ENCODE data around the gene SCAF4.

Gene SCAF4

DNA sequence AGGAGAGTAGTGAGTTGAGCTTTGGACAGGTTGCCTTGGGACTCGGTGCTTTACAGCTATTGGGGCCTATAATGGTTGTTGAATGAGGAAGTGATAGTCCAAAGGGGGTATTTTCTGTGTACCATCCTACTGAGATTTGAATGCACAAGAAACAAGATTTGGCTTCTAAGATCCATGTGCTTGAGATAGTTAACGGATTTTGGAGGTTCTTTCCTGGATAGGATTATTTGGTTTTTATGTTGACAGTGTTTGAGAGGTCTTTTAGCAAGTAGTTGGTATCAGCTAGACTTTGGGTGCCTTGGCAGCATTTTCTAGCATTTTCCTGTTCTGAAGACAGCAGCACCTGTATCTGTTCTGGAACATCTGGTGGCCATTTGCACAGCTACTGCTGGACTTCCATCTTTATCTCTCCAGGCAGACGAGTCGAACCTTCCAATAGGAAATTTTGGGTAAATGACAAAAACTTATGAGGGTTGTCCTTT is 3.6 kb upstream of the SCAF4 start:
- DNase-seq, result no peak

DNA sequence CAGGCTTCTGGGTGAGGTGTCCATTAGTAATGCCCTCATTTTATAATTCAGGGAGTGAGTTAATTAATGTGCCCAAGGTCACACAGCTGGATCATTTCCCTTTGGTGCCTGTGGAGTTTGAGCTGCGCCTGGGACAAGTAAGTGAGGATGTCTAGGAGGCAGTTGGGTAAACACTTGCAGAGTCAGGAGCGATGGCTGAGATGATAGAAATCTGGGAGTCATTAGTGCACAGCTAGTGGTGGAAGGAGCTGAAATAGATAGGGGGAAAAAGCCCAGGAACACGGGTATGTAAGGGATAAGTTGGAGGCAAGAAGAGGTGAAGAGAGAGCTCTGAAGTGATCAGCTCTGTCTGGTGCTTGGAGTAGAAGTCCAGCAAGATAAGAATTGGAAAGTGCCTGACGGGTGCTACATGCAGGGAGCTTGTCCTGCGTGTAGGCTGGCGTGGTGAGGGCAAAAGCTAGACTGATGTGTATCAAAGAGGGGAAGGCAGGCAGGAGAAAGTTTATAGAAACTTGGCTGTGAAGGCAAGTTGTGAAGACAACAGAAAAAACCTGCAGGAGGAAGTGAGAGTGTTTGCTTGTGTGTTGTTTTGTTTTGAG is 1.7 kb upstream of the SCAF4 start:
- no peak for DNase-seq

DNA sequence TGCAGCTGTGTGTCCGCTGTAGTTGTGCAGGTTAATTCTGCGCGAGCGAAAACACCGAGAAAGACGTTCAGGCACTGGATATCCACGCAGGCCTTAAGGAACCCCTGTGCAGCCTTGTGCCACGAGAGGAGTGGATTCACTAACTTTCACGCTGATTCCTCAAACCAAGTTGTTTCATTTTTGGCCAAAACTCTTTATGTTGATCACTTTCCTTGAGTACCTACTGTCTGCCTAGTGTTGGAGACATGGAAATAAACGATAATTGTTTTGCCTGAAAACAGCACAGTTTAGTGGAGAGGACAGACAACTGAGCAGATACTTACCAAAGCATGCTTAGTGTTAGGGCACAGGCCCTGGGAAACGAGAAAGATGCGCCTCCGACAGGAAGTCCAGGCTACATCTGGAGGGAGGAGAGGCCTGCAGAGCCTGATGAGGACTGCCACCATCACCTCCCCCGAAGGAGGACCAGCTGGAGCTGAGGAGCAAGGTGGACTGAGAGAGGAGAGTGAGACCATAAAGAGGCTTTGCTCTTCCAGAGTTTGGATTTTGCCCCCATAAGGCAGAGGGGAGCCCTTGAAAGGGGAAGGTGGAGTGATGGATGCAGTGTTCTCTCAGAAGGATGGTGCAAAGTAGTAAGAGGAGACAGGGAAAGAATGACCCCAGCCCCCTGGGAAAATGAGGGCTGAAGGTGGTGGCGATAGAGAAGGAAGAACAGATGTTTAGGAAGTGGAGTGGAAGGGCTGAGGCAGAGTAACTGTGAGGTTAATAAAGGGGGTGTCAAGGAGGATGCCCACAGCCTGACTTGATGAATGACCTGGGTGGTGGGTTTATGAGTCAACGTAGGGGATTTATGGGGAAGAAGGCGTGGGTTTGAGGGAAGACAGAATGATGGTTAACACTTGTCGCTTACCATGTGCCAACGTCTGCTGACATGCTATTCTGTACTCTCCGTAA is 956 bp upstream of the SCAF4 start:
- DNase-seq, result peak; percentile 7

DNA sequence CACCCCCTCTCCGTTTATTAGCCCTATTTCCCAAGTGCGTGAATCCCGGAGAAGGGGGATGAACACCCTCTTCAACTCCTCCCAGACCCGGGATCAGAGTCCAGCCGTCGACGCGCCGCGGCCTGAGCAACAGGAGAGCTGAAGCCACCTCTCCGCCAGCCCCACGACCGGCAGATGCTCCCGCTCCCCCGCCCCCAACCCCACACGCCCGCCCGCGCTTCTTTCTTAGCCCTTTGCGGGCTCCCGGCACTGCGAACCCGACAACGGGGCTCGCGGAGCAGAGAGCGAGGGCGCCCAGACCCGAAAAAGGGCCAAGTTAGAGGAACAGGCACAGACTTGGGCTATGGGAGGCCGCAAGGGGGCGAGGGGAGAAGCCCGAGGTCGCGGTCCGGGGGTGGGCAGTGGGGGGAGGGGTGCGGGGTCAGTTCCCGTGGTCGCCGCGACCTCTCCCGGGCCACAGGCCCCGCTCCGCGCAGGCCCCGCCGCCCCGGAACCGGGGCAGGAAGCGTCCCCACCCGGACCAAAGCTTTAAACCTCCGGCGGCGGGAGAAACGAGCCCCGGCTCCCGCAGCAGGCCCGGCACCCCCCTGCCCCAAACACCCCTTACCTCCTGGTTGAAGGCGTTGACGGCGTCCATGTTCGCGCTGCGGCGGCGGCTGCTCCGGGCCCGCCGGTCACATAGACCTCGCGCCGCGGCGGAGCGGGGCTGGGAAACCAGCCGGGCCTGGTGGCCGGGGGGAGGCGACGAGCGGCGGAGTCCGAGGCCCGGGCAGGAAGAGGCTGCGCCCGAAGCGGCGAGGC is 662 bp downstream of the SCAF4 start:
- peak; percentile 58 for DNase-seq

DNA sequence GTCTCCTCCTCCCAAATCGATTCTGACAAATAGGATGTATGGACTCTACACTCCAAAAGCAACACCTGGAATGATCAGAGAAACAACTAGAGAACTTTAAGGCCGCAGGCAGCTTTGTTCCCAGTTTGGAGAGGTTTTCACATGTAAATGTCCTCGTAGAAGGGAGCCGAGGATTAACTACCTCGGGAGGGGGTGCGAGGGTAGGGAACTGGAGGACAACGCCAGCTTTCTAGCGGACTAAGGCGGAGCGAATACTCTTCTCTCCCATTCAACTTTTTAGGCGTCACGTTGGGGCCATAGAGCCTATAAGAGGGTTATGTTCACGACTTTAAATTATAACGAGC is 1.2 kb downstream of the SCAF4 start:
- peak; percentile 6 for DNase-seq

DNA sequence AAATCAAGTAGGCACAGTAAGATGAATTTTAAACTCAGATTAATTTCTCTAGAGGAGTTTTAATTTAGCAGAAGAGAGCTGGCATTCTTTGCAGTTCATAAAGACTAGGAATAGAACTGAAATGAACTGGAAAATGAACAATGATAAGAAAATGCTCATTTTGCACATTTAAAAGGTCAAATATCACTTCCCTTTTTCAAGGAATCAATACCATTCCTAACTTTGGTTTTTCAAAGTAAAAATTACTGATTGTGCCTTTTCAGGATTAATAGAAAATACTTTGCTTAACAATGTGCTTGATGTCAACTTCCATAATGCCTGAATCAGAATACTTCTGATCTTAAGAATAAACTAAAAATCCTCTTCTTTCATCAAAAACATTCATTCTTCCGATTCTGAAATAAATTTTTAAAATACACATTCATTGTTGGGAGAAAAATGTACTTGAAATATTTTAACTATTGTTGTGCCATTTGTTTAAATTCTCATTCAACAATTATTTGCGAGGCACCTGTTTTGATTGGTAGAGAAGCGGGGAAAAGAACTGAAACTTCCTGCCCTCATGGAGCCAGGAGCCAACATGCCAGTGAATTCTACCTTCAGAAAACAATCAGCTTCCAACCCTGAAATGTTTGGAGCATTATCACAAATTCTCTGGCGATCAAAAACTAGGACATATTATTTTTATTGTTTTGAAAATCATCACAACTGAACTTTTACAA is 2.1 kb downstream of the SCAF4 start:
- DNase-seq, result no peak

DNA sequence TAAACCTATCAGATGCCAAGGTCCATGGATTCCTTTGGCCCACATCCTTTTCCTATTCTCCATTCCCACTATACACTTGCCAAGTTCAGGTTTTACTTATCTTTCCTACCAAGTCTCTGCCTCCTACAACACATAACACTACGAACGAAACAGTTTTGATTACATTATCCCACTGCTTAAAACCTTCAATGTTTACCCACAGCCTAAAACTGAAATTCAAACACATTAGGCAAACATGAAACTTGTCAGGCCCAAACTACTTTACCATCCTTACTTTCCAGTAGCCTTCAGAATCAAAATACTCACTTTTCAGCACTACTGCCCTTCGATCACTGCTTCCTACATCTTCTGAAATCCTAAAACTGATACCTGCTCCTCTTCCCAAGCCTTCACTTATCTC is 3.0 kb downstream of the SCAF4 start:
- DNase-seq, result no peak

DNA sequence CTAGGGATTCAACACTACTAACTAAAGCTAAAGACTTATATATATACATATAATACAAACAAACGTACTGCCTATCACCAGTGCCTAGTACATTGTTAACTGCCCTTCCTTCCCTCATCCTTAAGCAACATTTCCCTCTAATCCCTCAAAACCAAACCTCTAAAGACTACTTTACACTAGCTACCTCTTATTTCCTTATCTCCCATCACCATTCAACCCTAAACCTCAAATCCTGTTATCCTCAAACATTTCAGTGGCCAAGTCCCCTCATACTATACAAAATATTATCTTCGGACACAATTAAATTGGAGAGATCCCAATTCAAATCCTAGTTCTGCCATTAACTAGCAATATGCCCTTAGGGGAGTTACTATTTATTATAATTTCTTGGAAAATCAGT is 3.7 kb downstream of the SCAF4 start:
- DNase-seq, result no peak

DNA sequence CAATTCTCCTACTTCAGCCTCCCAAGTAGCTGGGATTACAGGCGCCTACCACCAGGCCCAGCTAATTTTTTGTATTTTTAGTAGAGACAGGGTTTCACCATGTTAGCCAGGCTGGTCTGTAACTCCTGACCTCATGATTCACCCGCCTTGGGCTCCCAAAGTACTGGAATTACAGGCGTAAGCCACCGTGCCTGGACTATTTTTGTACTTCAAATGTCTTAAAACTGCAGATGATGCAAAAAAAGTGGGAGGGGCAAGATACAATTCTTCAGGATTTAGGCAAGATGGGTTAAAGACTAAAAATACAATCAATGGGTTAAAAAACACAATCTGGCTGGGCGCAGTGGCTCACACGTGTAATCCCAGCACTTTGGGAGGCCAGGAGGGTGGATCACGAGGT is 4.7 kb downstream of the SCAF4 start:
- no peak for DNase-seq

DNA sequence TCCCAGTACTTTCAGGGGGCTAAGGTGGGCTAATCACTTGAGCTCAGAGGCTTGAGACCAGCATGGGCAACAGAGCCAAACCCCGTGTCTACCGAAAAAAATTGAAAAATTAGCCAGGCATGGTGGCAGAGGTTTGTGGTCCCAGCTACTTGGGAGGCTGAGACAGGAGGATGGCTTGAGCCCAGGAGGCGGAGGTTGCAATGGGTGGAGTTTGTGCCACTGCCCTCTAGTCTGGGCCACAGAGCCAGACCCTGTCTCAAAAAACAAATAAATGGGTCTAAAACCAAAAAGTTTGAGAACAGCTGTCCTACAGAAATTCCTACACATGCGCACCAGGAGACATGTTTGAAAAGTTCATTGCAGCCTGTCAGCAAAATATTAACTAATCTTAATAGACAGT is 5.5 kb downstream of the SCAF4 start:
- DNase-seq, result no peak

DNA sequence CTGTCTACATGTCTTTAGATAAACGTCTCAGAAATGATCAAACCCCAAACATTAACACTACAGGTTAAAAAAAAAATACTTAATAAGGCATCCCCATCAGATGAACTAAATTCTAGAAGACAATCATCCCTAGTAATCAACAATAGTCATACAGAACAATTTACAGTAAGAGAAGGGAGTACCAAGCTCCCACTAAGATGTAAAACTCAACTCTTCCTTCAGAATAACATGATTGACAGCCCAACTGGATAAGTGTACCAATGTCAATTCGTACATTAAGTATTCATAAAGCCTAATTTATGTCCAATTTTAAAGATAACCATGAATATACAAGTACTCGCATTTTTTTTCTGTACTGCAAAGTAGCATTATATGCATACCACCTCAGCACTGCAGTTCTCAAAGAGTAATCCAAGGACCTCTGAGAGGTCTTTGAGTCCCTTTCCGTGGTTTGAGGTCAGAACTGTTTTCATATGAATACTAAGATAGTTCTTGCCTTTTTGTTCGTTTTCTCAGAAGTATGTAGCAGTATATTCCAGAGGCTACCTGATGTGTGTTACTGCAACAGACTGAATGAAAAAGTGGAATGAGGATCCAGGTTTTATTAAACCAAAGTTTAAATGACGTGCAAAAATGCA is 6.6 kb downstream of the SCAF4 start:
- no peak for DNase-seq

DNA sequence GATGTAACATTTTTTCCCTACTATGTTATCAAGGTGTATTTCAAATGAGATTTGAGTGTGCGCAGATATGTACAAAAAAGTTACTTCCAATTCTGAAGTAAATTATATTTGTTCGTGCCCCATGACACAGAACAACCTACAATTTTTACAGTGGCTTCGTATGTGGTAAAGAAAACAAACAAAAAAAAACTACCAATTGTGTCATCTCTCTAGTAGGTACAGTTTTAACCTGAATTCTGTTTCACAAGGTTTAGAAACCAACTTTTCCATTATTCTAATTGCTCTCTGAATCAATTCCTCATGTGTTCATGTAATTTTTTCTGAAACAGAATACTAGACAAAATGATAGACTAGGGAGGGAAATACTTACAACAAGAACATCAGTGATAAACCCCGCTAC is 7.4 kb downstream of the SCAF4 start:
- DNase-seq, result no peak

DNA sequence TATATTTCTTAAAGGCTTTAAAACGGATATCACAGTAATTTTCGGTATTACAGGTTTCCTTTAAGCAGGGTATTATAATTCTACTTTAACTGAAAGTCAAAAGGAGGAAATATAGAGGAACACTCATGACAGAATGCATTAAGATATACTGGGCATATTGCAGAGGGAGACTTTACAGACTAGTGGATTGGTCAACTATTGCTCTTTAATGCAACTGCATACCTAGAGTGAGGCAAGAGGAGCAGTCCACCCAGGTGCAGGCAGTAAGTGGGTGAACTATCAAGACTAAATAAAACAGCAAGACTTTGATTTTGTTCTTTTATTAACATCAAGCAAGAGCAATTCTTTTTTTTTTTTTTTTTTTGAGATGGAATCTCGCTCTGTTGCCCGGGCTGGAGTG is 10.5 kb downstream of the SCAF4 start:
- DNase-seq, result no peak

DNA sequence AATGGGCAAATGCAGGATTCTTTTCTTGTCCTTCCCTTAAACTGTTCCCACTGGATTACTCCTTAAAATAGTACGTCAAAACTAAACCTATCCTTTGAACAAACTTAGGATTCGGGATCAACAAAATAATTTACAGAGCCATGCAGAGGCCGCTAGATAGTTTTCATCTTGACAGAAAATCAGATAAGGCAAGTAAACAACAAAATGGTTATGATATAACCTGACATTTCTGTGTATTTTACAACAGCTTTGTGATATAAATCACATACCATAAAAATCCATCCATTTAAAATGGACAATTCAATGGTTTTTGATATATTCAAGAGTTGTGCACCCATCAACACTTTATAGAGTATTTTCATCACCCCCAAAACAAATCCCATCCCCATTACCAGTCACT is 11.2 kb downstream of the SCAF4 start:
- DNase-seq, result no peak

DNA sequence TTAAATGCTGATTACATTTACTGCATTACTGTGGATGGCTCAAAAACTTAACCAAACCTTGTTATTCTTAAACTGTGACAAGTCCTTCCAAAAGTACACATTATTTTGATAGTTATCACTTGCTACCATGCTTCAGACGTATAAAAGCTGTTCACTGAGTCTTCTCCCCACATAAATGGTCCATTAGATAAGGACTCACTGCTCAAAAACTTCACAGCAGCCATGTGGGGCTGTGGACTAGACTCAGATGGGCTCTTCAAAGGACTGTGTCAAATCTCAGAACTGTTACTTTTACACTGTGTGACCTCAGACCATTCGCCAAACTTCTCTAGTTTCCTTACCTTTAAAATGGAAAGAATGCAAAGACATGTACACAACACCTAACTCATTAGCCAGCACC is 11.6 kb downstream of the SCAF4 start:
- no peak for DNase-seq

DNA sequence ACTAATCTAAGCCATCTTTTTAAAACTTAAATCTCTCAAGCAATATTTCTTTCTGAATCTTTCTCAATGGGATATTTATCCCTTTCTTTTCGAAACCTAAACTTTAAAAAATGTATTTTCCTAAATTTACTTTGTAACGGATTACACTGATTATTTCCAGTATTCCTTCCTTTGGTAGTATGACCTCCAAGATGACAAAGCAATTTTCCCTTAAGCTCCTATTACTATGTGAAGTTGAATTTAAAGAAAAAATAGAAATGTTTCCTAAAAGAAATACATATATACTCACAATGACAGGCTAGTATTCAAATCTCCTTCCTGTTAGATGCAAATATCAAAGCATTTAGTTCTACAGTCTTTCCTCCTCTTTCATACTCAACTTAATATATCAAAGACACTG is 15.8 kb downstream of the SCAF4 start:
- DNase-seq, result no peak

DNA sequence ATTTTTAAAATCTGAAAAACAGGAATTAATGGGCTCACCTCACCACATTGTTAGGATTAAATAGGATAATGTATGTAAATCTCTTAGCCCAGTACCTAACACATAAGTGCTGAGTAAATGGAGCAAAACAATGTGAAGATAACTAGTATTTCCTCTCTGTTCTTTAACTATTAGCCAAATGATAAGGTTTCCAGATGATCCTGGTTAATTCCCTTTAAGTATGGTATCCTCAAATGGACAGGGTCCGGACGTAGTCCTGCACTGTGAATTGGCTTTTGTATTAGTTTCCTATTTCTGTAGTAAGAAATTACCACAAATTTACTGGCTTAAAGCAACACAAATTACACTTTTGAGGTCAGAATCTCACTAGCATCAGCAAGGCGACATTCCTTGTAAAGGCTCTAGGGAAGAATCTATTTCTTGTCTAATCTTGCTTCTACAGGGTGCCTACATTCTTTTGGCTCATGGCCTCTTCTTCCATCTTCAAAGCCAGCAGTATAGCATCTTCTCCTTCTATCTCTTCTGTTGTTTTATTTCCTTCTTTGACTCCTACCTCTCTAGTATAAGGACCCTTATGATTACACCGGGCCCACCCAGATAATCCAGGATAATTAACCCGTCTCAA is 17.1 kb downstream of the SCAF4 start:
- DNase-seq, result no peak

DNA sequence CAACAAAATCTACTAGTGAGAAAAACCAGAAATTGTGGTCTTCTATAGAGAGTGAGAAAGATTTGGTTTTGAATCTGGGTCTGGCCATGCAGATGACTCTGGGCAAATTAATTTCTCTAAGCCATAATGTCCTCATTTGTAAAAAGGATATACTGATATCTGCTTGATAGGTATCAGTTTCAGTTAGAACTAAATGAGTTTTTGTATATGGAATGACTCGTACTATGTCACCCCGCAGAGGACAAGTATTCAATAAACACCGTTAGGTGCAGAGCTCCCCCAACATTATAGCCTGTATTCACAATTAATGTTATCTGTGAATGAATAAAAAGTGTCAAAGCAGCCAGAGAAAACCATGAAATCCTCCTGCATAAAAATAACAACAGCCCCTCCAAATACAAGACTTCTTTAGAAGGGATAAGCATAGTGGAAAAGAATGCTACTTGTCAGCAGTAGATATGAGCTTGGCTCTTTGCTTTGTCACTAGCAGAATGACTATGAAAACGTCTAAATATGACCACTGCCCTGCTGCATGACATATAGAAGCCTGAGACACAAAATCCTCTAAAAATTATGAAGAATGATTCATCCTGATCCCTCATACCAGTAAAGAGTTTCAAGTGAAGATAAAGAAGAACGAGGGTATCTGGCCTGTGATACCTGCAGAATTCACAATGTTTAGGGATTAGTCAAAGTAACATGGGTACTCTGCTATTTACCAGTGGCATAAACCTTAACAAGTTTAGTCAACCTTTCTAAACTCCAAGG is 17.8 kb downstream of the SCAF4 start:
- DNase-seq, result no peak

DNA sequence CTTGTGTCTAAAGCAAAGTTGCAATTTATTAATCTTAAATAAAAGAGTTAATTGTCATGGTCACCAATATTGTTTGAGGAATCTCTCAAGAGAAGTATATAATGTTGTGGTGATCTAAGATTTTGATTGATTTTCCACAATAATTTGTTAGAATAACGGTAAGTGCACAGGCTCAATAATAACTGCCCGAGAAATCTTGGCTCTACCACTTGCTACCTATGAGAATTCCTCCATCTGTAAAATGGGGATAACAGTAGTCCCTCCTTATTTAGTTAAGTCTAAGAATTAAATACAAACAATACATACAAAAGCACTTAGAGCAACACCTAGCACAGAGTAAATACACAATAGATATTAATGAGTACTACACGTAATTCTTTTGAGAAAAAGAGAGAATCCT is 18.8 kb downstream of the SCAF4 start:
- no peak for DNase-seq

DNA sequence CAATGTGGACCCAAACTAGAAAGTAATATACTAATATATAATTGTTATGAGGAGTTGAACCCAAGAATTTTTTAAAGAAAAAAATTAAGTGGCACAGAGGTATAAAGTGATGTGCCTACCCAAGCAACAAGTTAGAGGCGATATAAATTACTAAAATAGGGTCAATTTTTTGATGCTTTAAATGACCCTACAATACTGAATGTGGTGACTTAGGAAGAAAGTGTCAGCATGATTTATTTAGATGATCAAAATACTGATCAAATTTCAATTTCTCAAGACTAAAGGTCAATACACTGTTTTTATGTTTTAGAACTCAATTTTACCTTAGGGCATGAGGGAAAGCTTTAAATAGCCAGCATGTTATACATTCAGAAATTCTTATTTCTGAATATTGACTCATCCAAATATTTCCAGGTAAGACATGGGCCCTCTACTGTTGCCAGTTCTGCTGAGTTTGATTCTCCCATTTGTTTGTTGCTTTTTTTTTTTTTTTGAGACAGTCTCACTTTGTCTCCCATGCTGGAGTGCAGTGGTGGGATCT is 20.1 kb downstream of the SCAF4 start:
- DNase-seq, result no peak

DNA sequence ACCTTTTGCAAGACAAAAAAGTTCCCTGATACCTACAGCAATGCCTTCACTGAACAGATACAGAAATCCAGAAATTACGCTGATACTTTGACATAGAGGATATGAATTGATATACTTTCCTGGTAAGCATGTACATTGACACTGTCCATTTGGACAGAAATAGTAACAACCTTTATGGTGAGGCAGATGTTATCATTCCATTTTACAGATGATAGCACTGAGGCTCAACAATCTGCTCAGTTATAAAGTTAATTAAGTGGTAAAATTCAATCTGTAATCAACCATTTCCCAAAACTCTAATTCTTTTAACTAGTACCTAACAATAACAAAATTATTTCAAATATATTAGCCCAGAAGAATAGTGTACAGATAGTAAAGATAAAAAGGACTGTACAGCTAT is 20.6 kb downstream of the SCAF4 start:
- no peak for DNase-seq
